ENCODE measurements around the gene TMEM178B. TPM values are rescaled to one million over a fixed set of nuclear protein-coding genes. Genes with fewer than 3 reads are reported as not detected.
"Not testable (repeated sequence)": the region's sequence is repeated elsewhere in the genome, so short reads cannot be mapped to it uniquely, and the experiment has no call there.

TMEM178B gene
- total and polyA plus RNA-seq, 2 of the 4 experiments (the other 2 are of a cell fraction) = under 0.01 to 0.05 TPM

DNA sequence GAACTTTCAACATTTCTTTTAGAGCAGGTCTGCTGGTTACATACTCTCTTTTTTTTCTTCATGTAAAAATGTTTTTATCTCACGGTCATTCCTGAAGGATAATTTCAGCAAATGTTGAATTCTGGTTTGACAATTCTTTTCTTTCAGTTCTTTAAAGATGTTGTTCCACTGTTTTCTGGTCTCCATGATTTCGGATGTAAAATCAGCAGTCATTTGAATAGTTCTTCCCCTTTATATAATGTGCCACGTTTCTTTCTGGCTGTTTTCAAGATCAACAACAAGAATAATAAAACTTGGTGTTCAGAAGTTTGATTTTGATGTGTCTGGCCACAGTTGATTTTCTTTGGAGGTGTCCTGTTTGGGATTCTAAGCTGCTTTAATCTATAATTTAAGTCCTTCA lies 45.1 kb upstream of the TMEM178B start:
- no peak overlapping the region for H3K56ac ChIP-seq (ENCODE audit: extremely low read depth, insufficient read depth, low read length)
- in situ Hi-C loops (cut with MboI; ENCODE audit: low sequenced_read_pairs) (no loop called here), intact Hi-C loops (cut with micrococcal nuclease) (no loop called here), dilution Hi-C loops (cut with HindIII; ENCODE audit: low sequenced_read_pairs, unreplicated experiment) (no loop called here)
- WGBS, 2 experiments (ENCODE audit: extremely low coverage in 2 of 2, insufficient read length in 1 of 2) = no CpG with 5 or more reads among the region's 3 CpGs
- H3K27me3 ChIP-seq (ENCODE audit: control insufficient read depth, insufficient read depth, low read length) = no peaks in the 10 kb centered on the region
- peaks cover 4% of the 10 kb centered on the region; the same call in 1 of the 2 replicates for H3K9me3 ChIP-seq (ENCODE audit: control insufficient read depth, insufficient read depth, low read length)
- no peak overlapping the region for H3K9ac ChIP-seq (ENCODE audit: low read depth, low read length)
- no peak overlapping the region for H2BK120ac ChIP-seq (ENCODE audit: low read depth, low read length)
- H2BK15ac ChIP-seq (ENCODE audit: low read depth, low read length) = no peak overlapping the region
- no peak overlapping the region for H2BK20ac ChIP-seq (ENCODE audit: low read depth, low read length)
- H4K8ac ChIP-seq (ENCODE audit: low read depth in 2 of 2, low read length in 2 of 2) = no peak overlapping the region
- POLR2A ChIA-PET (ENCODE audit: unreplicated experiment) = no interaction called here
- no peak for TF ChIP-seq CEBPB (IDR thresholded peaks at IDR 0.05; ENCODE audit: low read depth, low read length)
- TF ChIP-seq MAZ (IDR thresholded peaks at IDR 0.05; ENCODE audit: borderline replicate concordance, low read depth, low read length) = no peak
- TF ChIP-seq, protein P1, sequence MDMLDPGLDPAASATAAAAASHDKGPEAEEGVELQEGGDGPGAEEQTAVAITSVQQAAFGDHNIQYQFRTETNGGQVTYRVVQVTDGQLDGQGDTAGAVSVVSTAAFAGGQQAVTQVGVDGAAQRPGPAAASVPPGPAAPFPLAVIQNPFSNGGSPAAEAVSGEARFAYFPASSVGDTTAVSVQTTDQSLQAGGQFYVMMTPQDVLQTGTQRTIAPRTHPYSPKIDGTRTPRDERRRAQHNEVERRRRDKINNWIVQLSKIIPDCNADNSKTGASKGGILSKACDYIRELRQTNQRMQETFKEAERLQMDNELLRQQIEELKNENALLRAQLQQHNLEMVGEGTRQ (IDR thresholded peaks at IDR 0.05; ENCODE audit: low read depth, low read length) = no peak
- TF ChIP-seq RCOR1 (IDR thresholded peaks at IDR 0.05; ENCODE audit: insufficient replicate concordance, low read length) = no peak
- no peak for TF ChIP-seq POLR2A (IDR thresholded peaks at IDR 0.05; ENCODE audit: low read depth, low read length)
- no peak overlapping the region for H3K4ac ChIP-seq (ENCODE audit: low read depth, low read length)
- no peak for ATAC-seq (ENCODE audit: low read depth)
- no peak for DNase-seq
- H3K18ac ChIP-seq (ENCODE audit: low read depth, low read length) = no peak overlapping the region
- no peaks in the 10 kb centered on the region for H3K4me1 ChIP-seq (ENCODE audit: control insufficient read depth, insufficient read depth, low read length)
- H3K79me1 ChIP-seq (ENCODE audit: low read depth in 1 of 2, low read length in 2 of 2) = no peaks in the 10 kb centered on the region
- H3K23ac ChIP-seq (ENCODE audit: low read depth, low read length) = no peak overlapping the region
- H2AFZ ChIP-seq (replicated peaks; ENCODE audit: low read length, poor library complexity) = no peak overlapping the region
- H3K4me3 ChIP-seq (ENCODE audit: insufficient read depth, low read depth, low read length) = no peak overlapping the region
- H3K36me3 ChIP-seq (ENCODE audit: control insufficient read depth, insufficient read depth, low read length) = no peaks in the 10 kb centered on the region
- no peak overlapping the region for H2AK9ac ChIP-seq (replicated peaks; ENCODE audit: low read depth, low read length, poor library complexity)
- no peak overlapping the region for H3K27ac ChIP-seq (ENCODE audit: insufficient read depth, low read length)
- CTCF ChIA-PET = no interaction called here
- no peak overlapping the region for H2BK5ac ChIP-seq (ENCODE audit: low read depth, low read length, poor library complexity, severe bottlenecking)
- H3K9me1 ChIP-seq (ENCODE audit: insufficient read depth, low read length) = no peaks in the 10 kb centered on the region
- H3K14ac ChIP-seq (replicated peaks; ENCODE audit: low read depth, low read length) = no peak overlapping the region
- no peak overlapping the region for H4K5ac ChIP-seq (ENCODE audit: low read depth, low read length)
- no peaks in the 10 kb centered on the region for H4K20me1 ChIP-seq (ENCODE audit: insufficient read depth, low read length)
- H4K91ac ChIP-seq (ENCODE audit: insufficient read depth, low read depth, low read length) = no peak overlapping the region
- no TSS peak for BruUV-seq (replicated peaks)
- H2AK5ac ChIP-seq (ENCODE audit: low read depth, low read length) = no peak overlapping the region
- H3K4me2 ChIP-seq (ENCODE audit: low read depth, low read length) = no peak overlapping the region

DNA sequence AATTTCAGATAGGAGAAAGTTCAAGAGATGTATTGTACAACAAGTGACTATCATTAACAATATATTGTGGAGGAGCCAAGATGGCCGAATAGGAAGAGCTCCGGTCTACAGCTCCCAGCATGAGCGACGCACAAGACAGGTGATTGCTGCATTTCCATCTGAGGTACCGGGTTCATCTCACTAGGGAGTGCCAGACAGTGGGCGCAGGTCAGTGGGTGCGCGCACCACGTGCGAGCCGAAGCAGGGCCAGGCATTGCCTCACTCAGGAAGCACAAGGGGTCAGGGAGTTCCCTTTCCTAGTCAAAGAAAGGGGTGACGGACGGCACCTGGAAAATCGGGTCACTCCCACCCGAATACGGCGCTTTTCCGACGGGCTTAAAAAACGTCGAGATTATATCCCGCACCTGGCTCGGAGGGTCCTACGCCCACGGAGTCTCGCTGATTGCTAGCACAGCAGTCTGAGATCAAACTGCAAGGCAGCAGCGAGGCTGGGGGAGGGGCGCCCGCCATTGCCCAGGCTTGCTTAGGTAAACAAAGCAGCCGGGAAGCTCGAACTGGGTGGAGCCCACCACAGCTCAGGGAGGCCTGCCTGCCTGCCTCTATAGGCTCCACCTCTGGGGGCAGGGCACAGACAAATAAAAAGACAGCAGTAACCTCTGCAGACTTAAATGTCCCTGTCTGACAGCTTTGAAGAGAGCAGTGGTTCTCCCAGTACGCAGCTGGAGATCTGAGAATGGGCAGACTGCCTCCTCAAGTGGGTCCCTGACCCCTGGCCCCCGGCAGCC lies 41.1 kb upstream of the TMEM178B start:
- H2BK120ac ChIP-seq (ENCODE audit: low read depth, low read length); CTCF ChIA-PET; H3K36me3 ChIP-seq (ENCODE audit: control insufficient read depth, insufficient read depth, low read length); H2AFZ ChIP-seq (replicated peaks; ENCODE audit: low read length, poor library complexity); H3K79me1 ChIP-seq (ENCODE audit: low read depth in 1 of 2, low read length in 2 of 2); H3K9me3 ChIP-seq (ENCODE audit: control insufficient read depth, insufficient read depth, low read length); DNase-seq; H2BK5ac ChIP-seq (ENCODE audit: low read depth, low read length, poor library complexity, severe bottlenecking); H3K27me3 ChIP-seq (ENCODE audit: control insufficient read depth, insufficient read depth, low read length); H3K56ac ChIP-seq (ENCODE audit: extremely low read depth, insufficient read depth, low read length); BruUV-seq (replicated peaks); H2AK9ac ChIP-seq (replicated peaks; ENCODE audit: low read depth, low read length, poor library complexity); H3K4me3 ChIP-seq (ENCODE audit: insufficient read depth, low read depth, low read length); H2AK5ac ChIP-seq (ENCODE audit: low read depth, low read length); H3K18ac ChIP-seq (ENCODE audit: low read depth, low read length); H3K27ac ChIP-seq (ENCODE audit: insufficient read depth, low read length); intact Hi-C loops (cut with micrococcal nuclease); dilution Hi-C loops (cut with HindIII; ENCODE audit: low sequenced_read_pairs, unreplicated experiment); H3K14ac ChIP-seq (replicated peaks; ENCODE audit: low read depth, low read length); H4K91ac ChIP-seq (ENCODE audit: insufficient read depth, low read depth, low read length); H3K9ac ChIP-seq (ENCODE audit: low read depth, low read length); in situ Hi-C loops (cut with MboI; ENCODE audit: low sequenced_read_pairs); H3K4me1 ChIP-seq (ENCODE audit: control insufficient read depth, insufficient read depth, low read length); H3K4me2 ChIP-seq (ENCODE audit: low read depth, low read length); H4K5ac ChIP-seq (ENCODE audit: low read depth, low read length); H4K20me1 ChIP-seq (ENCODE audit: insufficient read depth, low read length); ATAC-seq (ENCODE audit: low read depth); H4K8ac ChIP-seq (ENCODE audit: low read depth in 2 of 2, low read length in 2 of 2); H2BK15ac ChIP-seq (ENCODE audit: low read depth, low read length); H3K9me1 ChIP-seq (ENCODE audit: insufficient read depth, low read length); H3K4ac ChIP-seq (ENCODE audit: low read depth, low read length); H3K23ac ChIP-seq (ENCODE audit: low read depth, low read length); POLR2A ChIA-PET (ENCODE audit: unreplicated experiment); H2BK20ac ChIP-seq (ENCODE audit: low read depth, low read length): not testable (repeated sequence)
- no CpG with 5 or more reads among the region's 33 CpGs for WGBS, 2 experiments (ENCODE audit: extremely low coverage in 2 of 2, insufficient read length in 1 of 2)

Measured in IMR-90 (cell line).